ENCODE measurements around the gene AGBL3.

GRCh38 chr7:135035252-135035651 lies 48.9 kb downstream of the AGBL3 start:
- no peak for TF ChIP-seq CTCF (IDR thresholded peaks at IDR 0.05 in 4 of 5, conservative IDR thresholded peaks at IDR 0.05 in 1 of 5)
- no peak for TF ChIP-seq POLR2A (IDR thresholded peaks at IDR 0.05)
